ENCODE data around the gene RWDD3. TPM values are rescaled to one million over a fixed set of nuclear protein-coding genes. Genes with fewer than 3 reads are reported as not detected.

The RWDD3 gene
- total RNA-seq, 4 donors from 2014 or later = 3.7 to 13.1 (median 5.6) TPM

GRCh38 chr1:95263450-95263849, 29.4 kb downstream of the RWDD3 start:
- TF ChIP-seq CTCF (IDR thresholded peaks at IDR 0.05) = no peak
- ATAC-seq (ENCODE audit: low FRiP score) (no peak), DNase-seq (ENCODE audit: low spot score) (no peak)

- no peak for TF ChIP-seq CTCF (IDR thresholded peaks at IDR 0.05)
- no peak for ATAC-seq (ENCODE audit: low FRiP score)
Observed at GRCh38 chr1:95265106-95265505, 31.1 kb downstream of the RWDD3 start.

GRCh38 chr1:95276429-95276828, 42.4 kb downstream of the RWDD3 start:
- DNase-seq (ENCODE audit: low spot score) (no peak), ATAC-seq (ENCODE audit: low FRiP score) (no peak)
- no peak for TF ChIP-seq CTCF (IDR thresholded peaks at IDR 0.05)

More at GRCh38 chr1:95265106-95265505, 31.1 kb downstream of the RWDD3 start:
- no peak for DNase-seq (ENCODE audit: low spot score)

GRCh38 chr1:95278173-95279006, 44.4 kb downstream of the RWDD3 start:
- ATAC-seq (ENCODE audit: low FRiP score) (no peak), DNase-seq (ENCODE audit: low spot score) (no peak)
- no peak for TF ChIP-seq CTCF (IDR thresholded peaks at IDR 0.05)

GRCh38 chr1:95281781-95282517, 47.9 kb downstream of the RWDD3 start:
- ATAC-seq (ENCODE audit: low FRiP score) (no peak), DNase-seq (ENCODE audit: low spot score) (no peak)
- TF ChIP-seq CTCF (IDR thresholded peaks at IDR 0.05) = no peak

GRCh38 chr1:95282518-95282895, 48.5 kb downstream of the RWDD3 start:
- TF ChIP-seq CTCF (IDR thresholded peaks at IDR 0.05) = no peak
- DNase-seq (ENCODE audit: low spot score) (no peak), ATAC-seq (ENCODE audit: low FRiP score) (no peak)
